Dermis microvascular lymphatic vessel endothelial cell (primary cell): ENCODE data around the gene DPM2. TPM values are rescaled to one million over a fixed set of nuclear protein-coding genes. Genes with fewer than 3 reads are reported as not detected.

ENCODE experiments used
- DNase-seq, 2 donors: peaks; one replicate each; pipeline versions ENCODE4 v3.0.0 to v3.0.0-alpha.2; 2010; ENCODE audit warnings: low read depth in 2 of 2
- total RNA-seq: library from RNA; depleted of rRNA; stranded (reverse); fragments of >200 nt; gene quantifications from 2 replicates; pipeline ENCODE4 v1.2.1, GENCODE V29; 2014

Gene DPM2
- total RNA-seq, 1 donor from 2014 or later: 8.9 TPM

- peak in 1 of 2 donors; percentile 78 for DNase-seq
These were observed 38.3 kb downstream of the DPM2 start, which contains the start of gene ST6GALNAC6 for GRCh38 chr9:127899128-127899943. Gene ST6GALNAC6, minus strand, starts transcription at chr9:127899603. Its CDS starts 1,622 bp downstream, at chr9:127897981.

- peak in 1 of 2 donors; percentile 73 for DNase-seq
These were observed 39.1 kb downstream of the DPM2 start for GRCh38 chr9:127898433-127899127.

- DNase-seq: peak; percentile 63 to 89
These were observed 40.4 kb downstream of the DPM2 start for GRCh38 chr9:127897193-127897692.

- no peak for DNase-seq
These were observed 41.1 kb downstream of the DPM2 start for GRCh38 chr9:127896395-127897192.

- no peak for DNase-seq
These were observed 41.8 kb downstream of the DPM2 start for GRCh38 chr9:127895811-127896210.

- no peak for DNase-seq
These were observed 44.3 kb downstream of the DPM2 start for GRCh38 chr9:127893392-127893791.

- DNase-seq: no peak
These were observed 44.8 kb downstream of the DPM2 start for GRCh38 chr9:127892831-127893230.

- no peak for DNase-seq
These were observed 47.6 kb downstream of the DPM2 start for GRCh38 chr9:127890053-127890452.

GRCh38 chr9:127887792-127888191 lies 49.9 kb downstream of the DPM2 start:
- DNase-seq: no peak

- DNase-seq: no peak
These were observed 51.2 kb downstream of the DPM2 start for GRCh38 chr9:127886401-127886972.

- DNase-seq: no peak
These were observed 52.0 kb downstream of the DPM2 start for GRCh38 chr9:127885508-127886281.

Other genes with a start within 250 kb of the DPM2 start
- gene CFAP157, start 230.9 kb downstream of the DPM2 start, total RNA-seq: under 0.01 TPM in 1 of 2 replicates, not detected in the other
- 20.6 and 23.2 TPM in 2 replicates for gene PTRH1, start 222.2 kb downstream of the DPM2 start, total RNA-seq
- gene TTC16, start 221.8 kb downstream of the DPM2 start, total RNA-seq: not detected in 2 replicates
- 5.3 and 7.6 TPM in 2 replicates for gene TOR2A, start 202.6 kb downstream of the DPM2 start, total RNA-seq
- 61.5 and 100 TPM in 2 replicates for gene SH2D3C, start 159.2 kb downstream of the DPM2 start, total RNA-seq
- gene CDK9, start 151.8 kb downstream of the DPM2 start, total RNA-seq: 75.0 and 93.9 TPM in 2 replicates
- 60.3 and 64.5 TPM in 2 replicates for gene FPGS, start 135.0 kb downstream of the DPM2 start, total RNA-seq
- gene ENG, start 83.2 kb downstream of the DPM2 start, total RNA-seq: 30.0 and 91.3 TPM in 2 replicates
- 20.4 and 23.0 TPM in 2 replicates for gene AK1, start 60.2 kb downstream of the DPM2 start, total RNA-seq
- gene ST6GALNAC6, start 38.3 kb downstream of the DPM2 start, total RNA-seq: 23.4 and 35.7 TPM in 2 replicates
- 27.3 and 32.2 TPM in 2 replicates for gene ST6GALNAC4, start 20.8 kb downstream of the DPM2 start, total RNA-seq
- gene PIP5KL1, start 7.1 kb downstream of the DPM2 start, total RNA-seq: 0.39 and 1.0 TPM in 2 replicates
- 15.0 and 60.1 TPM in 2 replicates for gene EEIG1, start 43.1 kb upstream of the DPM2 start, total RNA-seq
- gene NAIF1, start 129.5 kb upstream of the DPM2 start, total RNA-seq: 9.1 and 10.2 TPM in 2 replicates
- 25.8 and 45.6 TPM in 2 replicates for gene SLC25A25, start 130.4 kb upstream of the DPM2 start, total RNA-seq
- 67.3 and 73.2 TPM in 2 replicates for gene PTGES2, start 189.9 kb upstream of the DPM2 start, total RNA-seq
- not detected in 2 replicates for gene LCN2, start 211.6 kb upstream of the DPM2 start, total RNA-seq
- gene BBLN, start 222.4 kb upstream of the DPM2 start, total RNA-seq: 26.3 and 62.5 TPM in 2 replicates